SK-N-SH treated with all-trans-retinoic acid at 6 μM for 48 hours (cell line): ENCODE data around the gene CEACAM18.

Experiments
- ATAC-seq: fragments of 200-7000 bp; cut with Tn5 transposase; 3 replicates; pipeline ENCODE4 v1.9.1; 2020; ENCODE audit warnings: mild to moderate bottlenecking, moderate library complexity
- ARNTL ChIP-seq: fragments of 450-650 bp; formaldehyde crosslinking; IDR thresholded peaks from 2 replicates; pipeline ENCODE4 v1.5.0; 2020; ENCODE audit warnings: low read depth, mild to moderate bottlenecking, moderate library complexity, borderline replicate concordance
- CSDC2 ChIP-seq: fragments of 250-450 bp; sonication (Bioruptor Pico); IDR thresholded peaks from 2 replicates; pipeline ENCODE4 v1.5.0; 2020; ENCODE audit warnings: mild to moderate bottlenecking, moderate library complexity
- ESRRG ChIP-seq: fragments of 250-450 bp; sonication (Bioruptor Pico); IDR thresholded peaks from 2 replicates; pipeline ENCODE4 v1.6.1; 2021; ENCODE audit warnings: mild to moderate bottlenecking
- GLIS3 ChIP-seq: fragments of 250-450 bp; sonication (Bioruptor Pico); IDR thresholded peaks from 2 replicates; pipeline ENCODE4 v1.5.0; 2020; ENCODE audit warnings: mild to moderate bottlenecking, moderate library complexity
- ISL1 ChIP-seq: fragments of 250-450 bp; sonication (Bioruptor Pico); IDR thresholded peaks from 2 replicates; pipeline ENCODE4 v2.1.2; 2022; ENCODE audit warnings: mild to moderate bottlenecking, moderate library complexity
- OSR1 ChIP-seq: fragments of 250-450 bp; sonication (Bioruptor Pico); IDR thresholded peaks from 2 replicates; pipeline ENCODE4 v1.8.0; 2022; ENCODE audit warnings: moderate library complexity, mild to moderate bottlenecking, inconsistent platforms
- PPARA ChIP-seq: fragments of 250-450 bp; sonication (Bioruptor Pico); IDR thresholded peaks from 2 replicates; pipeline ENCODE4 v1.5.0; 2020; ENCODE audit warnings: mild to moderate bottlenecking, borderline replicate concordance
- SNAI2 ChIP-seq: fragments of 250-450 bp; sonication (Bioruptor Pico); IDR thresholded peaks from 2 replicates; pipeline ENCODE4 v1.5.0; 2020; ENCODE audit warnings: mild to moderate bottlenecking, moderate library complexity
- TCF4 ChIP-seq: fragments of 250-450 bp; sonication (Bioruptor Pico); IDR thresholded peaks from 2 replicates; pipeline ENCODE4 v1.8.0; 2021; ENCODE audit warnings: mild to moderate bottlenecking, moderate library complexity, borderline replicate concordance
- ZC3H10 ChIP-seq: fragments of 250-450 bp; sonication (Bioruptor Pico); IDR thresholded peaks from 2 replicates; pipeline ENCODE4 v1.5.1; 2021; ENCODE audit warnings: mild to moderate bottlenecking, moderate library complexity
- ZFP3 ChIP-seq: fragments of 250-450 bp; sonication (Bioruptor Pico); IDR thresholded peaks from 2 replicates; pipeline ENCODE4 v1.5.0; 2020; ENCODE audit warnings: mild to moderate bottlenecking, moderate library complexity
- ZNF565 ChIP-seq: fragments of 450-650 bp; formaldehyde crosslinking; conservative IDR thresholded peaks from 2 replicates; pipeline ENCODE4 v1.5.0; 2020; ENCODE audit warnings: low read depth, mild to moderate bottlenecking, moderate library complexity
- ZNF70 ChIP-seq: fragments of 450-650 bp; formaldehyde crosslinking; IDR thresholded peaks from 2 replicates; pipeline ENCODE4 v1.5.0; 2020; ENCODE audit warnings: mild to moderate bottlenecking, moderate library complexity
- ZNF8 ChIP-seq: fragments of 450-650 bp; formaldehyde crosslinking; IDR thresholded peaks from 2 replicates; pipeline ENCODE4 v1.5.0; 2020; ENCODE audit warnings: mild to moderate bottlenecking, moderate library complexity
- TF ChIP-seq, protein P1 (sequence below): fragments of 250-450 bp; sonication (Bioruptor Pico); IDR thresholded peaks from 2 replicates; pipeline ENCODE4 v1.8.0; 2021; ENCODE audit warnings: low read depth, mild to moderate bottlenecking, moderate library complexity, borderline replicate concordance
- TF ChIP-seq, protein P2 (sequence below): fragments of 250-450 bp; sonication (Bioruptor Pico); IDR thresholded peaks from 2 replicates; pipeline ENCODE4 v1.5.1; 2021; ENCODE audit warnings: mild to moderate bottlenecking, moderate library complexity
- TF ChIP-seq, protein P3 (sequence below): fragments of 250-450 bp; sonication (Bioruptor Pico); IDR thresholded peaks from 2 replicates; pipeline ENCODE4 v1.8.0; 2020; ENCODE audit warnings: mild to moderate bottlenecking, moderate library complexity, borderline replicate concordance
- TF ChIP-seq, protein P4 (sequence below): fragments of 250-450 bp; sonication (Bioruptor Pico); IDR thresholded peaks from 2 replicates; pipeline ENCODE4 v1.5.1; 2020; ENCODE audit warnings: low read depth, mild to moderate bottlenecking, moderate library complexity

CEACAM18 gene

DNA sequence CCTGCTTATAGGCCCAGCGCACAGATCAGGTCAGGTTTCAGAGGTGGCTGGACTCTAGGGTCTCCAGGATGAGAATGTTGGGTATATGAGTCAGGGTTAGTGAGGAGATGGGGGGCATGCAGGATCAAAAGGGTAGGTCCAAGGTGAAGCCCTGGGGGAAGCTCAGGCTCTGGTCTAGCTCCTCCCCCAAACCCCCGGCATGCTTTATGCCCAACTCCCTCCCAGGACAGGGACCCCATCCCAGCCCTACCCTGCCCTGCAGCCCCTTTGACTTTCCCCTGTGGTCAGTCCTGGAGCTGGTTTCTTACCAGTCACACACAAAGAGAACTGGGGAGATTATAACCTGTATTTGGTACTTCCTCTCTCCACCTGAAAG is 9.8 kb upstream of the CEACAM18 start (continued):
- TF ChIP-seq ISL1 (CRISPR knock-in tag) (no peak), OSR1 (CRISPR knock-in tag) (no peak), ESRRG (CRISPR knock-in tag) (no peak), ZNF70 (CRISPR knock-in tag) (no peak), ARNTL (CRISPR knock-in tag) (no peak), ZFP3 (no peak), CSDC2 (no peak)
- TF ChIP-seq, protein P1, sequence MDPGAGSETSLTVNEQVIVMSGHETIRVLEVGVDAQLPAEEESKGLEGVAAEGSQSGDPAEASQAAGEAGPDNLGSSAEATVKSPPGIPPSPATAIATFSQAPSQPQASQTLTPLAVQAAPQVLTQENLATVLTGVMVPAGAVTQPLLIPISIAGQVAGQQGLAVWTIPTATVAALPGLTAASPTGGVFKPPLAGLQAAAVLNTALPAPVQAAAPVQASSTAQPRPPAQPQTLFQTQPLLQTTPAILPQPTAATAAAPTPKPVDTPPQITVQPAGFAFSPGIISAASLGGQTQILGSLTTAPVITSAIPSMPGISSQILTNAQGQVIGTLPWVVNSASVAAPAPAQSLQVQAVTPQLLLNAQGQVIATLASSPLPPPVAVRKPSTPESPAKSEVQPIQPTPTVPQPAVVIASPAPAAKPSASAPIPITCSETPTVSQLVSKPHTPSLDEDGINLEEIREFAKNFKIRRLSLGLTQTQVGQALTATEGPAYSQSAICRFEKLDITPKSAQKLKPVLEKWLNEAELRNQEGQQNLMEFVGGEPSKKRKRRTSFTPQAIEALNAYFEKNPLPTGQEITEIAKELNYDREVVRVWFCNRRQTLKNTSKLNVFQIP, result no peak
- TF ChIP-seq, protein P2, sequence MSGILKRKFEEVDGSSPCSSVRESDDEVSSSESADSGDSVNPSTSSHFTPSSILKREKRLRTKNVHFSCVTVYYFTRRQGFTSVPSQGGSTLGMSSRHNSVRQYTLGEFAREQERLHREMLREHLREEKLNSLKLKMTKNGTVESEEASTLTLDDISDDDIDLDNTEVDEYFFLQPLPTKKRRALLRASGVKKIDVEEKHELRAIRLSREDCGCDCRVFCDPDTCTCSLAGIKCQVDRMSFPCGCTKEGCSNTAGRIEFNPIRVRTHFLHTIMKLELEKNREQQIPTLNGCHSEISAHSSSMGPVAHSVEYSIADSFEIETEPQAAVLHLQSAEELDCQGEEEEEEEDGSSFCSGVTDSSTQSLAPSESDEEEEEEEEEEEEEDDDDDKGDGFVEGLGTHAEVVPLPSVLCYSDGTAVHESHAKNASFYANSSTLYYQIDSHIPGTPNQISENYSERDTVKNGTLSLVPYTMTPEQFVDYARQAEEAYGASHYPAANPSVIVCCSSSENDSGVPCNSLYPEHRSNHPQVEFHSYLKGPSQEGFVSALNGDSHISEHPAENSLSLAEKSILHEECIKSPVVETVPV (CRISPR knock-in tag), result no peak

DNA sequence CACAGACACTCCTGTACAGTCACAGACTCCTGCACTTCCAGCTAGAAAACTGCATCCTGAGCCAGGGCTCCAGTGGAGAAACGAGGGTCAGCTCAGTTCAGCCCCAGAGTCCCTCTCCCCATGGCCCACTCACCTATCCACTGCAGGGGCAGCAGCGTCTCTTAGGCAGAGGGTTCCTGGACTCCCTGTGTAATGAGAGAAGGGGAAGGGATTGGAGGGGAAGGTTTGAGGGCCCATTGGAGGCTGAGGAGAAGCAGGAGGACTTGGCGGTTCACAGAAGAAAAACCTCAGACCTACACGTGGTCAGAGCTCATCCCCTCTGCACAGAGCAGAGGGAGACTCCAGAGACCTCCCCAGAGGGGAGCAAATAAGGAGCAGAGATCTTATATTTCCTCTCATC is 9.2 kb upstream of the CEACAM18 start:
- ATAC-seq, result no peak
- TF ChIP-seq PPARA (CRISPR knock-in tag), result no peak
- TF ChIP-seq ESRRG (CRISPR knock-in tag), result no peak
- no peak for TF ChIP-seq ZNF565 (CRISPR knock-in tag)
- TF ChIP-seq ARNTL (CRISPR knock-in tag), result no peak
- TF ChIP-seq, protein P2 (CRISPR knock-in tag), result no peak
- no peak for TF ChIP-seq OSR1 (CRISPR knock-in tag)
- no peak for TF ChIP-seq TCF4 (CRISPR knock-in tag)
- no peak for TF ChIP-seq GLIS3 (CRISPR knock-in tag)
- no peak for TF ChIP-seq ZNF70 (CRISPR knock-in tag)

DNA sequence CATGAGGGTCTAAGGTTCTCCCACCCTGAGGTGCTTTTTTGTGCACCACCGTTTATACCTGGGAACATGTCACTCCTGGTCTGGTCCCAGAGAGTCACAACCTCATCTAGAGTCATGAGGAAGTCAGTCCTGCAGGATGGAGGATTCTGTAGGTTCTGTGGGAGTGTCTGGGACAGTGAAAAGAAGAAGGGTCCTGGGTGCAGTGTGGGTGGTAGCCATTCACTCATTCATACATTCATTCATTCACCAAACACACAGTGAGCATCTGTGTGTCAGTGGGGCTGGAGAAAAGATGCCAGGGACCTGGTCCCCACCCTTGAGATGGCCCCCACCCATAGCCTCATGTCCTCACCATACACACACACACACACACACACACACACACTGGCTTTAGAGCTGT is 8.7 kb upstream of the CEACAM18 start:
- no peak for ATAC-seq

DNA sequence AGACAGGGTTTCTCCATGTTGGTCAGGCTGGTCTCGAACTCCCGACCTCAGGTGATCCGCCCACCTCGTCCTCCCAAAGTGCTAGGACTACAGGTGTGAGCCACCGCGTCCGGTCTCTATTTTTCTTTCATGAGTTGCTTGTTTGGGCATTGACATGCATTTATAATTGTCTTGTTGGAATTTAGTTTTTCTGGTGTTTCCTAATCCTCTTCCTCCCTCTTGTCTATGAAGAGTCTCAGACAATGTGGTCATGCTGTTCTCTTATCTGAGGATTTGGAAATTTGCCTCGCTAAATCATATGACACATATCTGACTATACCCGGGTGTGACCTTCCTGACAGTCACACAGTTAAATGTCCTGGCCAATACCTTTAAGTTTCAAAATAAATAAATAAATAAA is 7.4 kb upstream of the CEACAM18 start:
- TF ChIP-seq ZNF8 (CRISPR knock-in tag), result no peak
- TF ChIP-seq, protein P3, sequence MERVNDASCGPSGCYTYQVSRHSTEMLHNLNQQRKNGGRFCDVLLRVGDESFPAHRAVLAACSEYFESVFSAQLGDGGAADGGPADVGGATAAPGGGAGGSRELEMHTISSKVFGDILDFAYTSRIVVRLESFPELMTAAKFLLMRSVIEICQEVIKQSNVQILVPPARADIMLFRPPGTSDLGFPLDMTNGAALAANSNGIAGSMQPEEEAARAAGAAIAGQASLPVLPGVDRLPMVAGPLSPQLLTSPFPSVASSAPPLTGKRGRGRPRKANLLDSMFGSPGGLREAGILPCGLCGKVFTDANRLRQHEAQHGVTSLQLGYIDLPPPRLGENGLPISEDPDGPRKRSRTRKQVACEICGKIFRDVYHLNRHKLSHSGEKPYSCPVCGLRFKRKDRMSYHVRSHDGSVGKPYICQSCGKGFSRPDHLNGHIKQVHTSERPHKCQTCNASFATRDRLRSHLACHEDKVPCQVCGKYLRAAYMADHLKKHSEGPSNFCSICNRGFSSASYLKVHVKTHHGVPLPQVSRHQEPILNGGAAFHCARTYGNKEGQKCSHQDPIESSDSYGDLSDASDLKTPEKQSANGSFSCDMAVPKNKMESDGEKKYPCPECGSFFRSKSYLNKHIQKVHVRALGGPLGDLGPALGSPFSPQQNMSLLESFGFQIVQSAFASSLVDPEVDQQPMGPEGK (CRISPR knock-in tag), result no peak
- TF ChIP-seq, protein P2 (CRISPR knock-in tag), result no peak
- ATAC-seq, result no peak

More for the DNA sequence above, 8.7 kb upstream of the CEACAM18 start:
- TF ChIP-seq ARNTL (CRISPR knock-in tag) (no peak), ZC3H10 (no peak), SNAI2 (CRISPR knock-in tag) (no peak)
- TF ChIP-seq, protein P1, result no peak
- TF ChIP-seq, protein P4, sequence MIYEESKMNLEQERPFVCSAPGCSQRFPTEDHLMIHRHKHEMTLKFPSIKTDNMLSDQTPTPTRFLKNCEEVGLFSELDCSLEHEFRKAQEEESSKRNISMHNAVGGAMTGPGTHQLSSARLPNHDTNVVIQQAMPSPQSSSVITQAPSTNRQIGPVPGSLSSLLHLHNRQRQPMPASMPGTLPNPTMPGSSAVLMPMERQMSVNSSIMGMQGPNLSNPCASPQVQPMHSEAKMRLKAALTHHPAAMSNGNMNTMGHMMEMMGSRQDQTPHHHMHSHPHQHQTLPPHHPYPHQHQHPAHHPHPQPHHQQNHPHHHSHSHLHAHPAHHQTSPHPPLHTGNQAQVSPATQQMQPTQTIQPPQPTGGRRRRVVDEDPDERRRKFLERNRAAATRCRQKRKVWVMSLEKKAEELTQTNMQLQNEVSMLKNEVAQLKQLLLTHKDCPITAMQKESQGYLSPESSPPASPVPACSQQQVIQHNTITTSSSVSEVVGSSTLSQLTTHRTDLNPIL (CRISPR knock-in tag), result no peak
